GM12878 (cell line): ENCODE data around the gene GPC5. TPM values are rescaled to one million over a fixed set of nuclear protein-coding genes. Genes with fewer than 3 reads are reported as not detected.

Experiments
- ATAC-seq: fragments of 200-7000 bp; cut with Tn5 transposase; 3 replicates; pipeline ENCODE4 v1.9.1; 2020; ENCODE audit warnings: mild to moderate bottlenecking, moderate library complexity
- BruUV-seq: library from RNA; stranded (reverse); fragments of 400-500 nt; replicated peaks from 2 replicates; lab custom pipeline; 2021; lab: Mats Ljungman, UMichigan
- CTCF ChIA-PET: fragments of 300-600 bp; sonication (Branson Sonifier 250); formaldehyde crosslinking; extraction: SDS; loops from one replicate; lab custom pipeline; 2021; ENCODE audit warnings: inconsistent platforms; lab: Yijun Ruan, JAX
- POLR2A ChIA-PET: fragments of 350-600 bp; formaldehyde crosslinking; extraction: SDS; loops from one replicate; lab custom pipeline; 2021; ENCODE audit warnings: inconsistent platforms; lab: Charles Lee
- RAD21 ChIA-PET: fragments of 300-600 bp; sonication (Branson Sonifier 250); formaldehyde crosslinking; loops from one replicate; lab custom pipeline; 2023; ENCODE audit warnings: antibody characterized with exemption; ENCODE audit not compliant: unreplicated experiment; lab: Charles Lee
- SMC1A ChIA-PET: fragments of 300-600 bp; sonication (Branson Sonifier 250); formaldehyde crosslinking; loops from one replicate; lab custom pipeline; 2023; ENCODE audit not compliant: unreplicated experiment, uncharacterized antibody; lab: Charles Lee
- DNase-seq: peaks from one replicate; pipeline ENCODE4 v3.0.0-alpha.2; 2011; ENCODE audit warnings: low read depth, low spot score
- FAIRE-seq: peaks from 3 replicates; lab custom pipeline; 2011; peaks lifted over from hg19 to GRCh38; lab: Jason Lieb, UNC
- H2AFZ ChIP-seq: 2 replicates; pipeline ENCODE4 v1.6.0; 2011; ENCODE audit warnings: low read depth, low read length, control low read depth; ENCODE audit not compliant: control insufficient read depth
- H3K27ac ChIP-seq: 2 replicates; pipeline ENCODE4 v1.5.1; 2011; ENCODE audit warnings: control low read depth; ENCODE audit not compliant: control insufficient read depth, insufficient read depth
- H3K27me3 ChIP-seq, 2 experiments: replicated peaks in 1 of 2; 2 replicates each; pipeline versions ENCODE4 v1.6.0 to v1.6.1; 2011; ENCODE audit warnings: low read length in 1 of 2; ENCODE audit not compliant: control insufficient read depth in 2 of 2, insufficient read depth in 2 of 2
- H3K36me3 ChIP-seq, 2 experiments: 2 replicates each; pipeline ENCODE4 v1.5.1; 2011; ENCODE audit warnings: low read length in 1 of 2; ENCODE audit not compliant: control insufficient read depth in 2 of 2, insufficient read depth in 2 of 2
- H3K4me1 ChIP-seq: 2 replicates; pipeline ENCODE4 v1.6.1; 2011; ENCODE audit warnings: mild to moderate bottlenecking, low read length, moderate library complexity, mixed read lengths; ENCODE audit not compliant: control insufficient read depth, insufficient read depth
- H3K4me2 ChIP-seq: 2 replicates; pipeline ENCODE4 v1.6.0; 2011; ENCODE audit warnings: control low read depth; ENCODE audit not compliant: control insufficient read depth, insufficient read depth
- H3K4me3 ChIP-seq: fragments of 200-600 bp; sonication (generic); 2 replicates; pipeline ENCODE4 v1.5.1; 2016
- H3K79me2 ChIP-seq: 2 replicates; pipeline ENCODE4 v1.6.0; 2011; ENCODE audit warnings: low read length; ENCODE audit not compliant: control insufficient read depth, insufficient read depth
- H3K9ac ChIP-seq: 2 replicates; pipeline ENCODE4 v1.8.0; 2011; ENCODE audit warnings: low read length, control low read depth, mixed read lengths; ENCODE audit not compliant: control insufficient read depth, insufficient read depth
- H3K9me3 ChIP-seq: replicated peaks from 3 replicates; pipeline ENCODE4 v1.5.1; 2011; ENCODE audit warnings: mild to moderate bottlenecking, low read length; ENCODE audit not compliant: control insufficient read depth, insufficient read depth
- H4K20me1 ChIP-seq: 2 replicates; pipeline ENCODE4 v1.6.0; 2011; ENCODE audit not compliant: control insufficient read depth, insufficient read depth
- BMI1 ChIP-seq: fragments of 450-650 bp; IDR thresholded peaks from 2 replicates; pipeline ENCODE4 v1.6.1; 2016; ENCODE audit warnings: mild to moderate bottlenecking, moderate library complexity, borderline replicate concordance
- CHD2 ChIP-seq: IDR thresholded peaks from 2 replicates; pipeline ENCODE4 v1.6.1; 2011; ENCODE audit warnings: low read depth, low read length, improper control_type of control experiment, borderline replicate concordance
- CTCF ChIP-seq, 3 experiments: IDR thresholded peaks in 2 of 3; conservative IDR thresholded peaks in 1 of 3; 2 replicates each; pipeline ENCODE4 v1.5.1; 2011; ENCODE audit warnings: low read depth in 3 of 3, low read length in 3 of 3, mild to moderate bottlenecking in 3 of 3, control low read depth in 2 of 3, moderate library complexity in 2 of 3, inconsistent platforms in 1 of 3, mixed read lengths in 1 of 3; ENCODE audit not compliant: control insufficient read depth in 2 of 3, insufficient read depth in 1 of 3; ENCODE audit errors: extremely low read depth in 1 of 3
- GABPA ChIP-seq: IDR thresholded peaks from 2 replicates; pipeline ENCODE4 v1.6.1; 2014; ENCODE audit warnings: antibody characterized with exemption, low read depth, mild to moderate bottlenecking, inconsistent platforms
- KAT2A ChIP-seq: conservative IDR thresholded peaks from 2 replicates; pipeline ENCODE4 v1.6.1; 2011; ENCODE audit warnings: low read depth, low read length; ENCODE audit not compliant: control insufficient read depth
- SIN3A ChIP-seq: IDR thresholded peaks from 2 replicates; pipeline ENCODE4 v1.6.1; 2012; ENCODE audit warnings: low read depth, low read length, improper control_type of control experiment
- SMARCA5 ChIP-seq: fragments of 450-650 bp; IDR thresholded peaks from 2 replicates; pipeline ENCODE4 v1.6.1; 2017; ENCODE audit warnings: mild to moderate bottlenecking
- SREBF1 ChIP-seq: IDR thresholded peaks from 2 replicates; pipeline ENCODE4 v1.6.1; 2012; ENCODE audit warnings: mild to moderate bottlenecking, low read length
- SUPT20H ChIP-seq: IDR thresholded peaks from 2 replicates; pipeline ENCODE4 v1.6.1; 2011; ENCODE audit warnings: low read depth, mild to moderate bottlenecking, low read length, moderate library complexity, borderline replicate concordance; ENCODE audit not compliant: control insufficient read depth
- YY1 ChIP-seq: IDR thresholded peaks from 2 replicates; pipeline ENCODE4 v1.6.1; 2011; ENCODE audit warnings: low read depth, mild to moderate bottlenecking, low read length
- ZBTB33 ChIP-seq: fragments of 450-650 bp; IDR thresholded peaks from 2 replicates; pipeline ENCODE4 v1.6.1; 2017; ENCODE audit warnings: mild to moderate bottlenecking
- ZBTB4 ChIP-seq: fragments of 450-650 bp; formaldehyde crosslinking; IDR thresholded peaks from 2 replicates; pipeline ENCODE4 v1.4.0; 2022; ENCODE audit warnings: mild to moderate bottlenecking, moderate library complexity
- ZBTB40 ChIP-seq: fragments of 450-650 bp; IDR thresholded peaks from 2 replicates; pipeline ENCODE4 v1.6.1; 2016; ENCODE audit warnings: mild to moderate bottlenecking, moderate library complexity, borderline replicate concordance
- WGBS: methylation state at CpG from one replicate; pipeline ENCODE4 v1.1.6; 2016; ENCODE audit warnings: low lambda C conversion rate; ENCODE audit not compliant: insufficient replicate concordance, insufficient coverage; ENCODE audit errors: missing lambda C conversion rate; 5-methylcytosine and 5-hydroxymethylcytosine counted together
- in situ Hi-C: fragments of 300-500 bp; cut with MboI; formaldehyde crosslinking; loops from 9 replicates; pipeline ENCODE4 v1.14.3; 2018; ENCODE audit warnings: mixed read lengths
- intact Hi-C: fragments of 100-400 bp; cut with micrococcal nuclease; formaldehyde crosslinking; loops from one replicate; pipeline ENCODE4 v1.14.2; 2022; ENCODE audit not compliant: unreplicated experiment
- polyA plus RNA-seq, 11 experiments: library from polyadenylated mRNA; depleted of rRNA in 4 of 11; unstranded in 6 of 11; stranded (reverse) in 5 of 11; fragments of >200 nt; fragmentation: Nextera tagmentation in 4 of 11; fragmentation: Illumina TruSeq in 1 of 11; extraction: Ambion mirVana in 4 of 11; extraction: Trizol in 1 of 11; gene quantifications; 1 replicate in 1 of 11; 2 replicates in 10 of 11; pipeline versions ENCODE4 v1.2.1 to v1.2.3, GENCODE V29; 2011 to 2016; ENCODE audit warnings: inconsistent platforms in 2 of 11, missing spikeins in 2 of 11, low read depth in 1 of 11
- total RNA-seq, 4 experiments: library from RNA; depleted of rRNA in 3 of 4; stranded (reverse); fragments of >200 nt in 3 of 4; fragmentation: Illumina TruSeq in 1 of 4; extraction: Trizol in 1 of 4; gene quantifications; 2 replicates each; pipeline versions ENCODE4 v1.2.1 to v1.2.3, GENCODE V29; 2013 to 2021

The GPC5 gene
- total and polyA plus RNA-seq, 10 of the 15 experiments (the other 5 are each of a cell fraction or from before 2014, with no cell fraction given): 0.05 to 0.87 (median 0.44) TPM; not detected in 1

GRCh38 chr13:91574766-91575165 lies 176.3 kb downstream of the GPC5 start:
- RAD21 ChIA-PET: no interaction called here
- H4K20me1 ChIP-seq: no peaks in the 10 kb centered on the region
- CTCF ChIA-PET: no interaction called here
- H3K4me1 ChIP-seq: no peaks in the 10 kb centered on the region
- no peak for DNase-seq
- no peak overlapping the region for H3K4me3 ChIP-seq
- H3K4me2 ChIP-seq: no peak overlapping the region
- intact Hi-C loops (loop anchor here (5.0 kb wide), 1 partner anchor 192 kb away; no protein-coding TSS in a partner anchor), in situ Hi-C loops (no loop called here)
- POLR2A ChIA-PET: no interaction called here
- H2AFZ ChIP-seq: no peak overlapping the region
- H3K36me3 ChIP-seq: no peaks in the 10 kb centered on the region
- ATAC-seq: no peak
- no peak overlapping the region for H3K27ac ChIP-seq
- H3K9me3 ChIP-seq: no peaks in the 10 kb centered on the region; the same call in 2 of the 3 replicates
- WGBS: 82% methylated on average over 1 of the region's 1 CpG
- H3K79me2 ChIP-seq: no peaks in the 10 kb centered on the region
- H3K9ac ChIP-seq: no peak overlapping the region
- SMC1A ChIA-PET: no interaction called here
- H3K27me3 ChIP-seq: no peaks in the 10 kb centered on the region
- no peak for FAIRE-seq
- TF ChIP-seq SMARCA5 (no peak), CTCF (IDR thresholded peaks at IDR 0.05 in 2 of 3, conservative IDR thresholded peaks at IDR 0.05 in 1 of 3; ENCODE audit: control insufficient read depth in 2 of 3, extremely low read depth in 1 of 3, insufficient read depth in 1 of 3, low read depth in 3 of 3, low read length in 3 of 3) (no peak), ZBTB33 (no peak), SIN3A (no peak), SREBF1 (no peak), ZBTB4 (CRISPR knock-in tag) (no peak), BMI1 (no peak), YY1 (no peak), GABPA (no peak), ZBTB40 (no peak), CHD2 (no peak), SUPT20H (no peak), KAT2A (no peak)
- BruUV-seq: no TSS peak
